Left lung (tissue), 10 donors: ENCODE measurements around the gene SLC35F6. TPM values are rescaled to one million over a fixed set of nuclear protein-coding genes. Genes with fewer than 3 reads are reported as not detected.

Experiments used
- ATAC-seq: fragments of 200-7000 bp; cut with Tn5 transposase; one replicate; pipeline ENCODE4 v1.9.1; 2020; ENCODE audit warnings: moderate library complexity
- DNase-seq, 4 donors: peaks; one replicate each; pipeline ENCODE4 v3.0.0-alpha.2; 2013 to 2020
- H3K27ac ChIP-seq, 2 donors: fragments of 200-600 bp; sonication (generic) in 1 of 2; one replicate each; pipeline versions ENCODE4 v1.5.0 to v1.8.0; 2020 to 2021
- H3K27me3 ChIP-seq, 2 donors: fragments of 200-600 bp; sonication (generic) in 1 of 2; one replicate each; pipeline versions ENCODE4 v1.5.0 to v1.8.0; 2020 to 2021
- H3K36me3 ChIP-seq, 2 donors: fragments of 200-600 bp; sonication (generic) in 1 of 2; one replicate each; pipeline versions ENCODE4 v1.5.0 to v1.8.0; 2020 to 2021
- H3K4me1 ChIP-seq, 2 donors: fragments of 200-600 bp; one replicate each; pipeline ENCODE4 v1.8.0; 2021
- H3K4me3 ChIP-seq, 2 donors: fragments of 200-600 bp; sonication (generic) in 1 of 2; one replicate each; pipeline versions ENCODE4 v1.5.0 to v1.8.0; 2020 to 2021; ENCODE audit warnings: mild to moderate bottlenecking in 1 of 2
- H3K9me3 ChIP-seq, 2 donors: fragments of 200-600 bp; sonication (generic) in 1 of 2; one replicate each; pipeline versions ENCODE4 v1.5.0 to v1.8.0; 2020 to 2021
- intact Hi-C, 2 donors: fragments of 100-400 bp; cut with DNase I; formaldehyde crosslinking; loops; one replicate each; pipeline versions ENCODE4 v1.11.2 to v1.14.2; 2022
- polyA plus RNA-seq, 6 donors: library from polyadenylated mRNA; unstranded; fragments of 120-200 nt; gene quantifications; one replicate each; pipeline ENCODE4 v1.2.1, GENCODE V29; 2013; ENCODE audit not compliant: insufficient read length in 6 of 6
- total RNA-seq, 2 donors: library from RNA; stranded (reverse); fragmentation: NEBNext Ultra II Directional; extraction: Animal tissue kit (Norgen Biotek cat#: 25700); gene quantifications; one replicate each; pipeline ENCODE4 v1.2.1, GENCODE V29; 2021
- TF ChIP-seq, protein P1 (sequence below), 2 donors: fragments of 200-600 bp; sonication (generic) in 1 of 2; IDR thresholded peaks; one replicate each; pipeline versions ENCODE4 v1.5.0 to v1.8.0; 2021; ENCODE audit warnings: antibody characterized with exemption in 2 of 2
- donor health status: DM: no; HTN: yes; CAD: no.
- donor health status: DM: no; HTN: no; CAD: no.

The SLC35F6 gene
- total and polyA plus RNA-seq, 8 donors, result 10.0 to 62.1 (median 12.3) TPM

DNA sequence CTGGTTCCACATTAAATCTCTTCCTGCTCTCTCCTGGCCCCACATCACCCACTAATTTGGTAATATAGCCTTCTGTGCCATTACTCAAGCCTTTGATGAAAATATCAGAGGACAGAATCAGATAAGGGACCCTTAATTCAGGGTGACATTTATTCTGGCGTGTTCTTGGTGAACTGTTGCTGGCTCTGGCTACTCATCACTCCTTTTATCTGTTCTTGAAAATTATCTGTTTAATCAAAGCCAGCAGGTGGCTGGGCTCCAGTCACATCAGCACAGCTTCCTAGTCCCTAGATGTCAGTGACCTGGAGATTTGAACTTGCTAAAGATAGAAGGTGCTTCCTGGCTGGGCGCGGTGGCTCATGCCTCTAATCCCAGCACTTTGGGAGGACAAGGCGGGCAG lies 26.9 kb upstream of the SLC35F6 start:
- no peaks in the 10 kb centered on the region for H3K27me3 ChIP-seq
- no peaks in the 10 kb centered on the region for H3K9me3 ChIP-seq
- ATAC-seq, result no peak
- H3K4me3 ChIP-seq, result no peak overlapping the region
- H3K27ac ChIP-seq, result no peak overlapping the region
- H3K4me1 ChIP-seq, result peaks cover 0 to 5% of the 10 kb centered on the region in 2 donors
- H3K36me3 ChIP-seq, result no peaks in the 10 kb centered on the region
- intact Hi-C loops, result no loop called here
- no peak for DNase-seq
- TF ChIP-seq, protein P1, sequence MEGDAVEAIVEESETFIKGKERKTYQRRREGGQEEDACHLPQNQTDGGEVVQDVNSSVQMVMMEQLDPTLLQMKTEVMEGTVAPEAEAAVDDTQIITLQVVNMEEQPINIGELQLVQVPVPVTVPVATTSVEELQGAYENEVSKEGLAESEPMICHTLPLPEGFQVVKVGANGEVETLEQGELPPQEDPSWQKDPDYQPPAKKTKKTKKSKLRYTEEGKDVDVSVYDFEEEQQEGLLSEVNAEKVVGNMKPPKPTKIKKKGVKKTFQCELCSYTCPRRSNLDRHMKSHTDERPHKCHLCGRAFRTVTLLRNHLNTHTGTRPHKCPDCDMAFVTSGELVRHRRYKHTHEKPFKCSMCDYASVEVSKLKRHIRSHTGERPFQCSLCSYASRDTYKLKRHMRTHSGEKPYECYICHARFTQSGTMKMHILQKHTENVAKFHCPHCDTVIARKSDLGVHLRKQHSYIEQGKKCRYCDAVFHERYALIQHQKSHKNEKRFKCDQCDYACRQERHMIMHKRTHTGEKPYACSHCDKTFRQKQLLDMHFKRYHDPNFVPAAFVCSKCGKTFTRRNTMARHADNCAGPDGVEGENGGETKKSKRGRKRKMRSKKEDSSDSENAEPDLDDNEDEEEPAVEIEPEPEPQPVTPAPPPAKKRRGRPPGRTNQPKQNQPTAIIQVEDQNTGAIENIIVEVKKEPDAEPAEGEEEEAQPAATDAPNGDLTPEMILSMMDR (IDR thresholded peaks at IDR 0.05), result no peak

DNA sequence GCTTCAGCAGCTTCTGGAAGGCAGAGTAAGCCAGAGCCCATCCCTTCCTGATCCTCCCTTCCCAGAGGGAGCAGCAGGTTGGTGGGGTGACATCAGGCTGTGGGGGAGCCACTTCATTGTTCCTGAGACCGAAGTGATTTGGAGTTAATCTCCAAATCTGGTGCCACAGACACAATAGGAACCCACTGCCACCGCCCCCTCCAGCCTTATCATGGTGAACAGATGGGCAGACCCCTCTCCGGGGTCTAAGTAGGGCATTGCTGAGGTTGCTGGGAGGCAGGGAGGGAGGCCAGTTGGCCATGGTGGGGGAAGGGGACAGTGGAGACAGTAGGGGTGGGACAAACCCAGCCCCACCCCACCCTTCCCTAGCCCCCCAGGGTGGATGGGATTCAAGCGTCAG lies 25.6 kb upstream of the SLC35F6 start:
- no peaks in the 10 kb centered on the region for H3K27me3 ChIP-seq
- H3K4me3 ChIP-seq, result no peak overlapping the region
- H3K4me1 ChIP-seq, result peaks cover 0 to 5% of the 10 kb centered on the region in 2 donors
- intact Hi-C loops, result no loop called here
- no peaks in the 10 kb centered on the region for H3K36me3 ChIP-seq
- ATAC-seq (no peak), DNase-seq (no peak)
- TF ChIP-seq, protein P1 (IDR thresholded peaks at IDR 0.05), result no peak
- no peak overlapping the region for H3K27ac ChIP-seq
- H3K9me3 ChIP-seq, result no peaks in the 10 kb centered on the region

DNA sequence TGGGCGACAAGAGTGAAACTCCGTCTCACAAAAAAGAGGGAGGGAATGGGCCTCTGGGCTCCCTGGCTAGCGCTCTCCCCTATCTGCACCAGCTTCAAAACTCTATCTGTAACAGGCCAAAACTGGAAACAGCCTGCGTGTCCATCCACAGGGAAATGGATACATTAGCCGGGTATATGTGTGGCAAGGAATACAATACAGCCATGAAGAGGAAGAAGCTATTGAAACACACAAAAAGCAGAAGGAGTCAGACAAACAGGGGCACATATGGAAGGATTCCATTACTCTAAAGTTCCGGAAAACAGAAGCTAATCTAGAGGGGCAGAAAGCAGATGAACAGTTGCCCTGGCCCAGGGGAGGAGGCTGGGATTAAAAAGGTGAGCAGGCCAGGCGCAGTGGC lies 24.6 kb upstream of the SLC35F6 start:
- Histone ChIP-seq H3K27ac (no peak overlapping the region), H3K27me3 (no peaks in the 10 kb centered on the region), H3K4me3 (no peak overlapping the region), H3K9me3 (no peaks in the 10 kb centered on the region), H3K4me1 (peaks cover 0 to 5% of the 10 kb centered on the region in 2 donors), H3K36me3 (no peaks in the 10 kb centered on the region)
- TF ChIP-seq, protein P1 (IDR thresholded peaks at IDR 0.05), result no peak
- DNase-seq, result no peak
- no peak for ATAC-seq
- intact Hi-C loops, result no loop called here

DNA sequence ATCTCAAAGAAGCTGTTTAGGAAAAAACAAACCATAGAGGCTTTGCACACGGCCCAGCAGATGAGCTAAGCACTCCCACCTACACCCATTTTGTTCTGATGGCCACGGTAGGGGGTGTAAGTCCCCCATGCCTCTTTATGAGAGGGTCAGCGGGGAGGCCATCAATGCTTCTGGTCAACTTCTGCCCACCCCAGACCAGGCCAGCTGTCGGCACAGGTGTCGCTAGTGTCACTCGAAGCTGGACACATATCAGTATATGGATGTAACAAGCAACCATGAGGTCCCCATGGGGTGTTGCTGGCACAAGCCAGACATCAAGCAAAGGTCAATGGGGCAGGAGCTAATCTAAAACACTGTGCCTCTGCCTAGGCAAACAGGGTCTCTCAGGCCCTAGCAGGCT lies 23.7 kb upstream of the SLC35F6 start:
- Histone ChIP-seq H3K36me3 (no peaks in the 10 kb centered on the region), H3K27ac (no peak overlapping the region), H3K4me3 (no peak overlapping the region), H3K27me3 (no peaks in the 10 kb centered on the region), H3K4me1 (peaks cover 0 to 7% of the 10 kb centered on the region in 2 donors), H3K9me3 (no peaks in the 10 kb centered on the region)
- intact Hi-C loops, result loop anchor here in 1 of 2 donors (10.0 kb wide), 1 partner anchor 136 kb away; no protein-coding TSS in a partner anchor
- TF ChIP-seq, protein P1 (IDR thresholded peaks at IDR 0.05), result no peak
- DNase-seq (no peak), ATAC-seq (no peak)

DNA sequence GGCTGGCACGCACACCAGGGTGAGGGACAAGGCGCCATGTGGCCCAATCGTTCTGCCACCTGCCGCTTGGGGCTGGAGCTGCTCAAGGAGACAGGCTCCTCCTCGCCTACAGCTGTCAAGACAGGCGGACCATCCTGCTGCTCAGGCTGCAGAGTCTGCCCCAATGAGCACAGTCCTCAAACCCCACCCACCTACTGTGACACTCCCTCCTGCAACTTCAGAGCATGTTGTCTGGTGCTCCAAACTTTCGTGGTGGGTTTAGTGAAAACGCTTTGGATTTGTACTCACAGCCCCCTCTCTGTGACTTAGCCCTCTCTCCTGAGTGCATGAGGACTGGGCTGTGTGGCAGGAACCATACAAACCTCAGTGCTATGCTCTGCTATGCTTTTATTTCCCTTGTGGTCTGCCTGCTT lies 23.2 kb upstream of the SLC35F6 start:
- ATAC-seq (peak; percentile 20), DNase-seq (peak in 2 of 4 donors; percentile 49 to 82)
- Histone ChIP-seq H3K4me3 (no peak overlapping the region), H3K9me3 (no peaks in the 10 kb centered on the region), H3K27ac (no peak overlapping the region), H3K36me3 (no peaks in the 10 kb centered on the region), H3K4me1 (peaks cover 0 to 10% of the 10 kb centered on the region in 2 donors), H3K27me3 (no peaks in the 10 kb centered on the region)
- TF ChIP-seq, protein P1 (IDR thresholded peaks at IDR 0.05), result no peak
- intact Hi-C loops, result loop anchor here in 1 of 2 donors (10.0 kb wide), 1 partner anchor 136 kb away; no protein-coding TSS in a partner anchor
